HepG2 (cell line): Measurements from ENCODE around the gene ESYT1. TPM values are rescaled to one million over a fixed set of nuclear protein-coding genes. Genes with fewer than 3 reads are reported as not detected.

Source experiments
- HES4 ChIP-seq: sonication (generic); formaldehyde crosslinking; IDR thresholded peaks from 2 replicates; pipeline ENCODE4 v1.9.0; 2021; ENCODE audit warnings: mild to moderate bottlenecking, missing genetic modification reagents, borderline replicate concordance
- HNRNPL ChIP-seq: fragments of 200-400 bp; formaldehyde crosslinking; IDR thresholded peaks from 2 replicates; pipeline ENCODE4 v1.6.1; 2017; ENCODE audit warnings: mild to moderate bottlenecking, low read depth, low read length
- HNRNPLL ChIP-seq: fragments of 200-400 bp; formaldehyde crosslinking; IDR thresholded peaks from 2 replicates; pipeline ENCODE4 v1.6.1; 2017; ENCODE audit warnings: mild to moderate bottlenecking, low read depth, low read length; ENCODE audit not compliant: poor library complexity, severe bottlenecking
- HOXA7 ChIP-seq: sonication (generic); formaldehyde crosslinking; IDR thresholded peaks from 2 replicates; pipeline ENCODE4 v1.8.1; 2022; ENCODE audit warnings: mild to moderate bottlenecking, missing genetic modification reagents, moderate library complexity
- JUND ChIP-seq: sonication (generic); formaldehyde crosslinking; IDR thresholded peaks from 2 replicates; pipeline ENCODE4 v1.8.0; 2022; ENCODE audit warnings: mild to moderate bottlenecking, missing genetic modification reagents
- NR2C2 ChIP-seq: sonication (generic); formaldehyde crosslinking; IDR thresholded peaks from 2 replicates; pipeline ENCODE4 v1.4.0; 2020; ENCODE audit warnings: missing genetic modification reagents, mild to moderate bottlenecking, moderate library complexity, borderline replicate concordance
- NR3C1 ChIP-seq: sonication (generic); formaldehyde crosslinking; IDR thresholded peaks from 2 replicates; pipeline ENCODE4 v1.4.0; 2020; ENCODE audit warnings: missing genetic modification reagents
- RNF219 ChIP-seq: sonication (generic); formaldehyde crosslinking; IDR thresholded peaks from 2 replicates; pipeline ENCODE4 v1.5.0; 2020; ENCODE audit warnings: mild to moderate bottlenecking, missing genetic modification reagents
- U2AF1 ChIP-seq: fragments of 200-400 bp; formaldehyde crosslinking; optimal IDR thresholded peaks from 2 replicates; pipeline ENCODE3; 2017; ENCODE audit warnings: mild to moderate bottlenecking, low read depth, low read length
- WIZ ChIP-seq: sonication (generic); formaldehyde crosslinking; IDR thresholded peaks from 2 replicates; pipeline ENCODE4 v1.5.1; 2020; ENCODE audit warnings: mild to moderate bottlenecking, missing genetic modification reagents
- ZBTB14 ChIP-seq: sonication (generic); formaldehyde crosslinking; IDR thresholded peaks from 2 replicates; pipeline ENCODE4 v1.4.0; 2020; ENCODE audit warnings: missing genetic modification reagents
- ZNF18 ChIP-seq: sonication (generic); formaldehyde crosslinking; IDR thresholded peaks from 2 replicates; pipeline ENCODE4 v1.8.0; 2022; ENCODE audit warnings: mild to moderate bottlenecking, missing genetic modification reagents; ENCODE audit not compliant: insufficient replicate concordance
- ZNF318 ChIP-seq: sonication (generic); formaldehyde crosslinking; IDR thresholded peaks from 2 replicates; pipeline ENCODE4 v1.4.0; 2020; ENCODE audit warnings: mild to moderate bottlenecking, missing genetic modification reagents
- ZNF441 ChIP-seq: sonication (generic); formaldehyde crosslinking; IDR thresholded peaks from 2 replicates; pipeline ENCODE4 v1.7.0; 2021; ENCODE audit warnings: missing genetic modification reagents, borderline replicate concordance
- ZNF460 ChIP-seq: sonication (generic); formaldehyde crosslinking; IDR thresholded peaks from 2 replicates; pipeline ENCODE4 v1.5.1; 2020; ENCODE audit warnings: missing genetic modification reagents, mild to moderate bottlenecking, borderline replicate concordance
- ZNF572 ChIP-seq: sonication (generic); formaldehyde crosslinking; IDR thresholded peaks from 2 replicates; pipeline ENCODE4 v1.5.1; 2020; ENCODE audit warnings: mild to moderate bottlenecking, missing genetic modification reagents
- polyA plus RNA-seq, 8 experiments: library from polyadenylated mRNA; depleted of rRNA in 3 of 8; stranded (reverse) in 7 of 8; unstranded in 1 of 8; fragments of >200 nt; fragmentation: Illumina TruSeq in 4 of 8; extraction: Trizol in 4 of 8; gene quantifications; 2 replicates each; pipeline versions ENCODE4 v1.2.1 to v1.2.3, GENCODE V29; 2011 to 2016; ENCODE audit warnings: low read depth in 4 of 8, missing spikeins in 1 of 8, mixed read lengths in 1 of 8; ENCODE audit not compliant: insufficient read depth in 1 of 8
- total RNA-seq, 5 experiments: library from RNA; depleted of rRNA; stranded (reverse); fragments of >200 nt; fragmentation: Illumina TruSeq; extraction: Trizol; gene quantifications; 2 replicates each; pipeline ENCODE4 v1.2.3, GENCODE V29; 2016; ENCODE audit warnings: low read depth in 1 of 5

The ESYT1 gene
- total and polyA plus RNA-seq, 2 of the 13 experiments (the other 11 are each of a cell fraction or from before 2014, with no cell fraction given), result 66.9 to 71.0 TPM

- no peak for TF ChIP-seq ZNF18 (CRISPR knock-in tag)
- TF ChIP-seq U2AF1, result no peak
- TF ChIP-seq HNRNPLL, result peak; percentile 55
- peak; percentile 95 for TF ChIP-seq NR2C2 (CRISPR knock-in tag)
- TF ChIP-seq JUND (CRISPR knock-in tag), result peak; percentile 43; the same call in 1 of the 2 replicates
- no peak for TF ChIP-seq HES4 (CRISPR knock-in tag)
- no peak for TF ChIP-seq ZNF572 (CRISPR knock-in tag)
- TF ChIP-seq ZBTB14 (CRISPR knock-in tag), result no peak
- no peak for TF ChIP-seq NR3C1
- TF ChIP-seq WIZ (CRISPR knock-in tag), result no peak
- TF ChIP-seq HNRNPL, result no peak
- TF ChIP-seq ZNF441, result no peak
- no peak for TF ChIP-seq ZNF318 (CRISPR knock-in tag)
- TF ChIP-seq ZNF460 (CRISPR knock-in tag), result no peak
- TF ChIP-seq HOXA7 (CRISPR knock-in tag), result no peak
- no peak for TF ChIP-seq RNF219 (CRISPR knock-in tag)
Observed at GRCh38 chr12:56152132-56152755, 24.2 kb downstream of the ESYT1 start, which contains the start of gene MYL6B (continued).
